ENCODE data around the gene TIMM22.
"Not testable (repeated sequence)": the region's sequence is repeated elsewhere in the genome, so short reads cannot be mapped to it uniquely, and the experiment has no call there.

GRCh38 chr17:995324-995723 lies 1.6 kb upstream of the TIMM22 start:
- TF ChIP-seq EZH2 (IDR thresholded peaks at IDR 0.05; ENCODE audit: borderline replicate concordance, insufficient read depth, low read depth, low read length, poor library complexity, severe bottlenecking); CTCF (IDR thresholded peaks at IDR 0.05): not testable (repeated sequence)
